Stimulated activated CD4-positive, alpha-beta T cell treated with anti-CD3 and anti-CD28 coated beads, Interleukin-1b, Interleukin-23, amount 100 ng/mL, for 48 hours (primary cell): Measurements from ENCODE around the gene FMNL2.

Source experiments
- DNase-seq: peaks from one replicate; pipeline ENCODE4 v3.0.0-alpha.2; 2020

Gene FMNL2

DNA sequence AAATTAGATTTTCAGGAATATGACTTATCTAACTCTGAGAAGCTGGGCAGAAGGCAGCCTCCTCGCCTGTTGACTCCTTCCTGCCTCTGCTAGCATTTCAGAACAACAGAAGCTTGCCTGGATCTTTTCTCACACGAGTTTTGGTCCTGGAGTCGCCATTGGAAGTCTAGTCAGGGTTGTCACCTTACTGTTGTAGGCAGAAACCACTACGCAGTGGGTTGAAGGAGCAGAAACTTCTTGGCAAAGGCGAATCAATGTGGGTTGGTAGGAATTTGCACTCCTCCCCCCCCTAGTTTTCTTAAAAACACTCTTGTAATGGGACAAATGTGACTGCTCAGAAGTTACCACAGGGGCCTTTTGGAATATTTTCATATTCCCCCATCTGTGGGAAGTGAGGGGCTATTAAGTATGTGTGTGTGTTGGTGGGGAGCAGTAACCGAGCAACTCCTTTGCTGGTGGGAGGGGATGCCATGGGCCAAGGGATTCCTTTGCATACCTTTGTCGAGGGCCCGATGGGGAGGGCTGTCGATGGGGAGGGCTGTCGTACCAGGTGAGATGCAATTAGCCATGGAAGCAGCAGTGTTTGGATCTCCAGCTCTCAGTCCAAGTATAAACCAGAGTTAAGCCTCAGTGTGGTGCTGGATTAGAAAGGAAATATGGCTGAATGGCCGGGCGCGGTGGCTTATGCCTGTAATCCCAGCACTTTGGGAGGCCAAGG is 117.4 kb downstream of the FMNL2 start:
- no peak for DNase-seq

GRCh38 chr2:152453129-152453911 is 118.3 kb downstream of the FMNL2 start:
- no peak for DNase-seq

GRCh38 chr2:152454371-152454770 is 119.4 kb downstream of the FMNL2 start:
- no peak for DNase-seq

- no peak for DNase-seq
These were observed 120.0 kb downstream of the FMNL2 start for GRCh38 chr2:152454960-152455359.

- no peak for DNase-seq
These were observed 120.8 kb downstream of the FMNL2 start for GRCh38 chr2:152455738-152456137.

- no peak for DNase-seq
These were observed 121.3 kb downstream of the FMNL2 start for GRCh38 chr2:152456262-152456661.

DNA sequence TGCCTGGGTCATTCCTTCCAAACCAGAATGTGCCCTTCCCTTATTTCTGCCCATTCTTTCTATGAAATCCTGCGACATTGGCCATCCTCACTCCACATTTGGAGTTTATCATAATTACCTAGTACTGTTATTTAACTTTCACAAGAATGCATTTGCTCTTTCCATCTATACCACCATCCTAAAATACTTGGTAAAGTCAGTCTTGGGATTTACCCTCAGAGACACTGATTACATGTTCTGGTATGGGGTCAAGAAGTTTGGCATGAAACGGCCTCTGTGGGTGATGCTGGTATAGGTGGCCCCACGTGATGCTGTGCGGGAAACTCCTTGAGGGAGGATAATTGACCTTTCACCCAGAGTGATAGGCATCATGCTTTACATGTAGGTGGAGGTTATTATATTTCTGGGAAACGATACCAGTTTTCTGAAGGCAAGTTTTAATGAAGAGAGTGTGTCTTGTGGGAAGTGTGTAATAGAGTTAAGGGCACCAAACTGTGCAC is 123.5 kb downstream of the FMNL2 start:
- no peak for DNase-seq

- DNase-seq: no peak
These were observed 124.1 kb downstream of the FMNL2 start for GRCh38 chr2:152459091-152459490.

GRCh38 chr2:152460567-152460966 is 125.6 kb downstream of the FMNL2 start:
- no peak for DNase-seq

DNA sequence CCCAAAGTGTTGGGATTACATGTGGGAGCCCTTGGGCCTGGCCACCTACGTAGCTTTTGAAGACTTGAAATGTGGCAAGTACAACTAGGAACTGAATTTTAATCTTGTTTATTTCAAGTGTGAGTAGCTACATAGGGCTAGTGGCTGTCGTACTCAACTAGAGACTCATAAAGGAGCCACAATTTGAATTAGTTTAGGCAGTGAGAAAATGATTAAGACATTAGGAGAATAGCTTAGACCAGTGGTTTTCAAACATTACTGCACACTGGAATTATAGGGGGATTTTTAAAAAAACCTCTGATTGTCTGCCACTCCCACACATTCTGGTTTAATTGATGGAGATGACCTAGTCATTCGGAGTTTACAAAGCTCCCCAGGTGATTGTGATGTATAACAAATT is 127.1 kb downstream of the FMNL2 start:
- DNase-seq: no peak

DNA sequence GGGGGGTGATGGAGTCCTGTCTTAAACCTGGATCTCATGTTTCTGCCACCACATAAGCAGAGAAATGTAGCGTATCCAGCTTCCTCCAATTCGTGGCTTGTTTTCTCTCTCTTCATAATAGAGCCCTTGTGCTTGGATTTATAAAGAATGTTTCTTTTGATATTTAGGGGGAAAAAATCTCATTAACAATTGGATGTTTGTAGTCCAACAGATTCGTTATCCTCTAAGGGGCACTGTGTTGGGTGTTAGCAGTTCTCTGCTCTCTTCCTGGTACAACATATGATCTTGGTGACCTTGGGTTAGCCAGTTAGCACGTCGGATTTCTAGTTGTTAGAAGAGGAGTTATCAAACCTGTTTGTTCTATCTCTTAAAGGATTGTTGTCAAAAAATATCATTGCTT is 127.8 kb downstream of the FMNL2 start:
- DNase-seq: no peak

DNA sequence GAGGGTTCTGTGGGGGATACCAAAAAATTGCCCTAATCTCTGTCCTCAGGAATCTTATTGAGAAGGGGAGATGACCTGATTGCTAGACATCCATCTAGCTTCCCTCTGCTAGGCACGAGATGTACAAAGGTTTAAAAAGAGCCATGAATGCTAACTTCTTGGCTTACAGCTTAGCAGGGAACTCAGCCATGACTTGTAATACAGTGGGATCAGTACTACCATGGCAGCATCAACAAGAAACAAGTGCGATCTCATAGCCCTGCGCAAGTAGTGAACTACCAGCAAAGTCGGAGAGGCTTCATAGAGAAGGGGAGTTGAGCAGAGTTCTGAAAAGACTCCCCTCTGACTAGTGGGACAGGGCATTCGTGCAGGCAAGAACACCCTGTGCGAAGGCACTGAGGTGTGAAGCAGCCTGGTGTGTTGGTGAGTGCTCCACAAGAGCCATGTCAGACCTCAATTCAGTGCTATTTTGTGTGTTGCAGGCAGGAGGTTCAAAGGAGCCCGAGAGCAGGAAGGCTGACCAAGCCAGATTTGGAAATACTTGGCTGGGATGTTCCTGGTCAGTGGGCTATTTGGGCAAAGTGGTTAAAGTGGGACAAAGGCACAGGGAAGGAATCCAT is 130.0 kb downstream of the FMNL2 start:
- DNase-seq: no peak

GRCh38 chr2:152465541-152465940 is 130.6 kb downstream of the FMNL2 start:
- DNase-seq: no peak

DNA sequence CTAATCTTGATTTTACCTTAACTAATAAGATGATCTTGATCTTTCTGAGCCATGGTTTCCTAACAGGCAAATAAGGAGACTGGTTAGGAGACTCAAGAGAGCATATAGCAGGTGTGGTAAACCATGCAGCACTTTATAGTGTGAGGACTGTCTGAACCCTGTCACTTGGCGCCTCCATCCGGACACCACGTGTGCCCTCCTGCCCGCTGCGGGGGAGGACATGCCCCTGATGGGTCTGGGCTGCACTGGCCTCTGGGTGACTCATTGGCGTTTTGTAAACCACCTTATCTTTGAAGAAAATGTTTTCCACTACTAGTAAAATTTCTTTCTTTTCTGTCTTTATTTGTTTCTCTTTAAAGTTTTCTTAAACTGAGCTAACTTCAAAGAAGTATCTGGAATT is 131.1 kb downstream of the FMNL2 start:
- DNase-seq: no peak

- DNase-seq: no peak
These were observed 132.2 kb downstream of the FMNL2 start for GRCh38 chr2:152466980-152467676.

DNA sequence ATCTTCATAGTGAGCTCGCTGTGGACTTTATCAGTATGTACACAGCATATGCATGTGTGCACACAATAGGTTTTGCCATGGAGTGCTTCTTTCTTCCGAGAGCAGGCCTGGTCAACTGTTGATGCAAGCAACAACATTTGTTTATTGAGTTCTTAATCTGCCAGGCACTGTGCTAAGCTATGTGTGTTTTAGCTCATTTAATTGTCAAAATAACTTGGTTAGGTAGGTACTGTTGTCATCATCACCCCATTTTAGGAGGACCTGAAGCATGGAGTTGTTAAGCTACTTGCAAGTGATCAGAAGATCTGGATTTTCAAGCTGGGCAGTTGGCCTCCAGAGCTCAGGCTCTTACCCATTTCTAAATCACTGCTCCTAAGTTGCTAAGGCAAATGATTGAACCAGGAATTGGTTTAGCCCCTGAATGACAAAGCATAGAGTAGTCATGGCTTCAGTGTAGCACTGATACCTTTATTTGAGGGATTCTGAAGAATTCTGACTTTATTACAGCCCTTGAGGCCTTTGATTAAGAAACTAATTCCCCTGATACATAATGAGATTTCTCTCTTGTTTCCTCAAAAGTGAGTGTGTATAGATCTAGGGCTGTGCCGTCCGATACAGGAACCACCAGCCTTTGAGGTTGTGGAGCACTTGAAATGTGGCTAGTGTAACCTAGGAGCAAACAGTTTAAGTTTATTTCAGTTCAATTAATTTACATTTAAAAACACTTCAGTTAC is 132.9 kb downstream of the FMNL2 start:
- DNase-seq: no peak

DNA sequence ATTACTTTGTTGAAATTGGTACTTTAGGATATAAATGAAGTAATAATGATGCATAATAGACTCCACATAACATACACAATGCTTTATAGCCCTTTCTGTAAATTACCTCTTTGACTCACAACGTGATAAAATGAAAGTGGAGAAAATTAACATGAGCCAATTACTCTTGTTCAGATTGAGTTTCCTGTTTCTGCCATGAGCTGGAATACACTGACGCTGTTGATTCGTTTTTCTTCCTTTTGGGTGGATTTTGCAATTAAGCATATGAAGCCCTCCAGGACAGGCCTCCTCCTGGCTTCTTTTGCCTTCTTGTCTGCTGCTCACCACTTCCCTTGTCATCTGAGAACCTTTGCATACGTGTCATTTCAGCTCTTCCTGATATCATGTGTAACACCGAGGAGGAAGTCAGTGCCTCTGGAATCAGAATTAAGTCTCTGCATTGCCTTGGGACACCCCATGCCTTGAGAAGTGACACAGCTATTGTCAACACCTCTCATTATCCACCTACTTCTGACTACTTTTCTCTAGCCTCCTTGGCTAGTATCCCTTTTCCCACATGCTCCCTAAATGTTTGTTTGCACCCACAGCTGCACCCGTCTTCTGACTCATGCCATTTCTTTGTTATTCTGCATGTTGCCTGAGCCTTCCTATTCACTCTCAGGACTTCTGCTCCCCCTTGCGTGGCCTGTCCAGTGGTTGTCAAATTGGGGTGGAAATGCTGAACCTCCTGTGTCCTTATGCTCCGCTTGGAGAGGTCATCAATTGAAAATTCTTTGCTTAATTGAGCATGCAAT is 134.1 kb downstream of the FMNL2 start:
- no peak for DNase-seq

DNA sequence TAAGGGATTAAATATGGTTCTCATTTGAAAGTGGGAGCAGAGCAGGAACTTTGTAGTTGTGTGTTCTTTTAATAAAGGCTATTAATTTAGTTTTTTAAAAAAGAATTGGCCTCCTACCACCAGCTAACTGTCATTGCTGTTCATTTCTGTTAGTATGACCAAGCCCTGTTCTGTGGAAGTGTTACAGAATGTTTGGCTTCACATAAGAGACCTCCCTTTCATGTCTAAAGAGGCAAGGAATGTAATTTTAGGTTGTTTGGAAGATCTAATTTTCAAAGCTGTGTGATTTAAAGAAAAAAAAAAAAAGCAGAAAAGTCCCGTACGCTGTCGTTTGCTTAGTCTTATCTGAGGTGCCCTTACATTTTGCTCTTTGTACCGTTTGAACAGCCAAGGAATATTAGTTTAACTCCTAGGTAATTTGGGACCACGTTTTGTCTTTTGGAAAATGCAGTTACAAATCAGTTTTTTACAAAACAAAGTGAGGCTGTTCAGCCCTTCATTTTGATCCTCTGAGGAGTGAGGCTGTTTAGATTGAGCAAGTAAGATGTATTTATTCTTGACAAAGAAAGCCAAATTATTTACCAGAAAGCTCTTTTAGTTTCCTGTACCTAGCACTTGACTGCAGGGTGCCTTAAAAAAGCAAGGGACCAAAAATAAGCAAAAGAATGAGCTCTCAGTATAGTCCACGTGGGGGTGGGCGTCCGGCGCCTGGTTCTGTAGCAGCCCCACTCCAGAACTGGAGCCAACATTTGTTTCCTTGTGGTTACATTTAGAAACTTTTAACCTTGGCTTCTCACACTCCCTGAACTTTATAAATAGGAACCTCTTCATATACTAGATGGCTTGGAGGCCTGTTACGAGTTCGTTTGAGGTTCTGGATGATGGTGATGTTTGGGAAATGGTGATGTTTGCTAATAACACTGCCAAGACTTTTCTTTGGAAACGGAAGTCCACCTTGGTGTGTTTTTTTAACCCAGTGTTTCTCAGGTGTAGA is 136.2 kb downstream of the FMNL2 start:
- no peak for DNase-seq

DNA sequence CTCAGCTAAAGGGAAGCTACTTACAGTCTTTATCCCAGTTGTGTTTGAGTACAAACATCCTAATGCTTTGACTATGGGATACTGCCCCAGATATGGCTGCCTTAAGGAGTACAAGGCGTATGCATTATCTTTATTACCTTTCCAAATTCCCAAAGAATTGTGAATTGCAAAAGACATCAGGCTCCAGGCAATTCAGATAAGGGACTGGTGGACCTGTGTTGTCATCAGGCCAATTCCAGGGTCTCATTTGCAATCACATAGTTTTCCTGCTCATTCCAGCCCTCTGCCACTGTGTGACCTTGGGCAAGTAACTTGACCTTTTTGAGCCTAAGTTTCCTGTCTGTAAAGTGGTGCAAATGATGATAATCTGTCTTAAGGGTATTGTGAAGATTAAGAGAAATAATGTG is 137.5 kb downstream of the FMNL2 start:
- DNase-seq: no peak

DNA sequence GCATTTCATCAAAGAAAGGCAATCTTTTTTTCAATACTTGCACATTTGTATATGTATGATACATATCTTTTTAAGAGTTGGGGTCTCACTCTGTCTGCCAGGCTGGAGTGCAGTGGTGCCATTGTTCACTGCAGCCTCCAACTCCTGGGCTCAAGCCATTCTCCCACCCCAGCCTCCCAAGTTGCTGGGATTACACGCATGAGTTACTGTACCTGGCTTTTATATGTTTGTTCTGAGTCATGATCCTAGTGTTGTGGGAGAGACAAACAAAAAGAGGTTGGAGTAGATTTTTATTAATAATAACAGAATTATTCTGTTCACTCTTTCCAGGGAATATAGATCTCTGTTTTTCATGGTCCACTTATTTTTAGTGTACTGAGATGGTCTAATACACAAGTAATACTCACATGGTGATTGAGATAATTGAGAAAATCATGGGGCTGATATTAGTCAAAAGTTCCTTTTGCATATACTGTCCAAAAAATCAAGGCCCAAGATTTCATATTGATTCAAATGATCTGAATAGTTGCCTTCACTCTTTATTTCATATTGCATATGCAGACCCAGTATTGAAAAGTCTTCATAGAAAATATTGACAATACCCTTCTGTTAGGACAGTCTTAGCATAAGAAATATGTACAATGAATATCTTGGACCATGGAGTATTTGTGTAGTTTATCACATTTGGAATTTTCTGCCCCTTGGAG is 138.3 kb downstream of the FMNL2 start:
- no peak for DNase-seq
